Placental pericyte (primary cell): ENCODE results near the gene TARBP2. TPM values are rescaled to one million over a fixed set of nuclear protein-coding genes. Genes with fewer than 3 reads are reported as not detected.

Experiments used
- small RNA-seq: library from RNA; depleted of rRNA; stranded (forward); fragments of <200 nt; gene quantifications from one replicate; pipeline ENCODE3, GENCODE V24; 2012; ENCODE audit warnings: low replicate concordance
- total RNA-seq: library from RNA; depleted of rRNA; stranded (reverse); fragments of >200 nt; gene quantifications from 2 replicates; pipeline ENCODE4 v1.2.3, GENCODE V29; 2012

TARBP2 gene
- 53.4 and 65.9 TPM in 2 replicates for total RNA-seq

GRCh38 chr12:53500776-53501614, at the start of gene TARBP2:
Gene TARBP2 (plus strand): TSS chr12:53501283. CDS start chr12:53501409, 126 bp downstream.

GRCh38 chr12:53451661-53452158, 49.4 kb upstream of the TARBP2 start, which contains the start of gene PCBP2:
Gene PCBP2 (plus strand): TSS chr12:53452102. CDS start chr12:53454801, 2,699 bp downstream.

GRCh38 chr12:53499266-53500141, 1.6 kb upstream of the TARBP2 start, which contains the start of gene MAP3K12:
Gene MAP3K12 (minus strand): TSS chr12:53499458. CDS start chr12:53487391, 12,067 bp downstream.

GRCh38 chr12:53506881-53507602, 6.0 kb downstream of the TARBP2 start, which contains the start of gene NPFF:
Gene NPFF (minus strand): TSS chr12:53507484. CDS start chr12:53507474, 10 bp downstream.

Small RNA genes within 50 kb of the gene (small RNA-seq; reads per million reads assigned to genes)
- not detected for gene AC023509.3

Other genes with a start within 250 kb of the TARBP2 start
- 0.66 and 19.0 TPM in 2 replicates for gene ESPL1, start 233.0 kb upstream of the TARBP2 start, total RNA-seq
- 180 and 363 TPM in 2 replicates for gene PFDN5, start 205.7 kb upstream of the TARBP2 start, total RNA-seq
- 53.1 and 74.2 TPM in 2 replicates for gene MYG1, start 201.6 kb upstream of the TARBP2 start, total RNA-seq
- gene AAAS, start 179.7 kb upstream of the TARBP2 start, total RNA-seq = 39.4 and 64.6 TPM in 2 replicates
- not detected in 2 replicates for gene SP7, start 164.9 kb upstream of the TARBP2 start, total RNA-seq
- 40.3 and 62.7 TPM in 2 replicates for gene SP1, start 121.1 kb upstream of the TARBP2 start, total RNA-seq
- gene AMHR2, start 77.4 kb upstream of the TARBP2 start, total RNA-seq = 0.44 TPM in 1 of 2 replicates, not detected in the other
- 58.6 and 60.4 TPM in 2 replicates for gene PRR13, start 59.5 kb upstream of the TARBP2 start, total RNA-seq
- 257 and 391 TPM in 2 replicates for gene PCBP2, start 49.2 kb upstream of the TARBP2 start, total RNA-seq
- gene MAP3K12, start 1.8 kb upstream of the TARBP2 start, total RNA-seq = 38.5 and 50.6 TPM in 2 replicates
- gene NPFF, start 6.2 kb downstream of the TARBP2 start, total RNA-seq = not detected in 2 replicates
- 10.3 and 11.9 TPM in 2 replicates for gene ATF7, start 125.1 kb downstream of the TARBP2 start, total RNA-seq
- 116 and 189 TPM in 2 replicates for gene ATP5MC2, start 174.8 kb downstream of the TARBP2 start, total RNA-seq
- 68.7 and 172 TPM in 2 replicates for gene CALCOCO1, start 226.2 kb downstream of the TARBP2 start, total RNA-seq